ENCODE results near the gene ANKRD35.

The ANKRD35 gene

DNA sequence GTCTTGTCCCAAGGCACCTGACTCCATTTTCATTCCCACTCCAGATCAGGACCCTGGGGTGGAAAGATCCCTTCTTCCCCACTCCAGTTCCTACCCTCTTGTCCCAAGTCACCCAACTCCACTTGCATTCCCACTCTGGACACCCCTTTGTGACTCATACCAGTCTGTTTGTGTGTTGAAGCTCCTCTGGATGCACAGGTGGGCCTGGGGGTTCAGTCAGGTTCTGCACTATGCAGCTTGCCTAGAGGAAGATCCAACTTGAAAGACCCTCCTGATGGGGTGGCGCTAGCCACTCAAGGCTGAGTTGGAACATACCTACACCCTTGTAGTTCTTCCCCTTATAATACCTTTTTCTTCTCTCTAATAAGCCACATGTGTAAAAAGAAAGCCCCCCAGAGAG lies 9.8 kb upstream of the ANKRD35 start:
- DNase-seq: no peak

DNA sequence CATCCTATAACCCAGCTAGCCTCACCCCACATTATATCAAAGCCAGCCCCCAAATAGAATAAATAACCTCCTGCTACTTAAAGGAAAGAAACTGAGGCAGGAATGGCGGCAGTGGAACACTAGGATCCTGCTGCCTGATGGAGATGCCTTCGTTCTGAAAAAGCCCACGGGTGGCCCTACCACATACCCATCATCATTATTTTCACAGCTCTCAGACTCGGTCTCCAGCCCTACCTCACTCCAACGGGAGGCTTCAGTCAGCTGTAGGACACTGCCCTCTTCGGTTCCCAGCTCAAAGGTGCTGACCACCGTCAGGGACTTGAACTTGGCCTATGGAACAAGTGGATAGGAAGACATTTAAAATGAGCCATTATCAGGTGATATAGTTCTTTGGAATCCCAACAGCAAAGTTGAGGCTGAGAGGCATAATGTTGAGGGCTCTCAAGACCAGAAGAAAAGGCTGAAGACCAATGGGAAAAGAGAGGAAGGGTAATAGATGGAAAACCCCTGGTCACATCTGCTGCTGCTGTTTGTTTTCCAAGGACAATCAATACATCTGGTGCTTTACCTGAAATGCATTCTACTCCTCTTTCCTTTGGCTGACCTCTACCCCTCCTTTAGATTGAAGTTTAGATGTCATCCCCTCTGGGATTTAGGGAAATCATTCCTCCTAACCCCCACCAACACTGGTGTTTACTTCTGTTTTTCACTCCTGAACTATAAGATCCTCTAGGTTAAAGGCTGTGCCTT lies 7.8 kb upstream of the ANKRD35 start:
- DNase-seq: no peak

GRCh38 chr1:145892486-145893087 lies 6.9 kb upstream of the ANKRD35 start:
- no peak for DNase-seq

DNA sequence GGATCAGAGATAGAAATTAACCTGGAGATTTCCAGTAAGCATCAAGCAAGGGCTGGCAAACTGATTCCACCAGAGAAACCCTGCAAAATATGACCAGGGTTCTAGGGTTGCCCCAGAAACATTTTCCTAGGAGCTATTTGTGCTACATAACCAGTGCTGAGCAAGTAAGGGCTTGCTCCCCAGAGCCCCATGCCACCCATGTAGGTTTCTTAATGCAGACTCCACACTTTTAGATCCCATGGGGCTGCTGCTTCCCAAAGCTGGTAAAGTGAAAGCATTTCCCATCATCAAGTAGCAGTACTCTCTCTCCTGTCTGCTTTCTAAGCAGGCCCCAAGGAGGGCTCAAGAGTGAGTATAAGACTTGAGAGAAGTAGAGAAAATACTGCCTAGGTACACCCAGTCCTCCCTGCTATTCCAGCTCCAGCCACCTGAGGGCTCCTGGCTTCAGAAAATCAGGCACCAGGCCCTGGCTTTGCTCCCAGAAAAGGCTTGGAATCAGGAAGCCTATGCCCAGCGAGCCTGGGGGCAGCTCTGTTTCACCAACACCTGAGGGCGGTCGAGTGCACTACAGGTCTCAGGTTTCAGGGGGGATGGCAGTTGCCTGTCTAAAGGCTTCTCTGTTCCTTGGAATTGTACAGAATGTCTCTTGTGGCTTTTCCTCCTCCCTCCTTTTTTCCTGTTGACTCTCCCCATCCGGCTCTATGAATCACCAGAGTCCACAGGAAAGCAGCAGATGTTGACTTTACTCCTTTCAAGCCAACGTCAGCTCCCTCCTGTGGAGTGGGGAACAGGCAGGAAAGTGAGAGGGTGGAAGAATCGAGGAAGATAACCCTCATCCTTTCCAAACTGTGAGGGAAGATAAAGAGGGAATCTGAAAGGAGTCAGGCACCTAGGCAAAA lies 6.2 kb upstream of the ANKRD35 start:
- DNase-seq: peak in 5 of 6 experiments; percentile 8 to 42 (median 30)

DNA sequence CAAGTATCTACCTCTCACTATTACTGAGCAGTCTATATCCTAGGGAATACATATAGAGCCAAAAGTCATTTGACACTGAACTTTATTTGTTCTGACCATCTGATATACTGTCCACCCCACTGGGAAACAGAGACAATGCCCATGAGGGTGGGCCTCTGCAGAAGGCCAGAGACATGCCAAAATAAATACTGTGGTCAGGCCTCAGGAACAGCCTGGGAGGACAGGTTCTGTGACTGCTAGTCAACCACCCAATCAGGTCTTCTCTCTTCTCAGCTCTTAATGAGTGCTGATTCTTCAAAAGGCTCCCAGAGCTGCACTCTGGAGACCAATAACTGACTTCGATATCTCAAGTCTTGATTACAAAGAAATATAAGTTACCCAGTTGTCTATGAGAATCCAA lies 5.5 kb upstream of the ANKRD35 start:
- DNase-seq: no peak

DNA sequence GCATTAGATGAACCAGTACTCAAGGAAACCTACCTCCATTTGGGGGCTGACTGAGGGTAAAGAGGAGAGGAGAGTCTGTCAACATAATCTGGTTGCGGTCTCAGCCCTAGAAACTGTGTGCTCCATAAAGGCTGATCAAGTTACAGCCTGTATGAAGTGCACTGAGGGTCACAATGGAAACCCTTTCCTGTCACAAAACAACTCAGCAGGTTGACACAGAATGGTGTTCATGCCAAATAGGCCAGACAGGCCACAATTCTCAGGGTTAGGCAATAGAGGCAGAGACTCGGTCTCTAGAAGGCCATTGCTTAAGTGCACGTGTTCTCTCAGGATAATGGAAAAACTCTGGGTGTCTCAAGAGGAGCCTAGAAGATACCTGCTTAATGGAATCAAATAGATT lies 4.1 kb upstream of the ANKRD35 start:
- DNase-seq: no peak

DNA sequence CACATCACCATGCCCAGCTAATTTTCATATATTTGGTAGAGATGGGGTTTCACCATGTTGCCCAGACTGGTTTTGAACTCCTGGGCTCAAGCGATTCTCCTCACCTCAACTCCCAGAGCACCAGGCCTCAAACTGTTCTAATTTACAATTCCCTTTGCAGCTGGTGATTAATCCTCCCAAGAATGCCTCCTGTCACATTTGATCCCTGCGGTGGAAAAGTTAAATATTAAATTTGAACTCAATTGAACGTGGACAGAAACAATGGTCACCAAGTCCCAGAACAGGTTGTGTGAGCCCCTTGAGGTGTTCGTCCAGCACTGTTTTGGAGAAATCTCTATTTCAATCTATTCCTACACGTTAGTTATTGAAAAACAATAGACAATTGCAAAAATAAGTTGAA lies 2.0 kb upstream of the ANKRD35 start:
- DNase-seq: no peak

DNA sequence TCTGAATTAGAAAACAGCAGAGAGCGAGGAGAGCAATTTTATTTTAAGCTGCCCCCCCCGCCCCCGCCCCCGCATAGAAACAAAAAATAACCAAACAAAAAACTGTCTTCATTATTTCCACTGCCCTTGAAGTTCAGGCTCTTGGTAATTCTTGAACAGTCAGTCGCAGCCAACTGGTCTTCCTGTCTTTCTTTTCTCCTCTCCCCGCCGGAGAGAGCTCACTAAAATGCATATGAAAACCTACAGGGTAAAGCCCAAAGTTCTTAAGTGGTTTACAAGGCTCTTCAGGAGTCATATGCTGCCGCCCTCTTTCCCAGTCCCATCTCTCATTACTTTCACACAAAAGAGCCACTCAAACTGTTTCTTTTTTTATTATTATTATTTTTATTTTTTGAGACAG lies 1.1 kb upstream of the ANKRD35 start:
- no peak for DNase-seq

- DNase-seq: no peak
Observed at GRCh38 chr1:145886390-145886789, 724 bp upstream of the ANKRD35 start.

- no peak for DNase-seq
Observed at GRCh38 chr1:145884675-145885074, 991 bp downstream of the ANKRD35 start.

DNA sequence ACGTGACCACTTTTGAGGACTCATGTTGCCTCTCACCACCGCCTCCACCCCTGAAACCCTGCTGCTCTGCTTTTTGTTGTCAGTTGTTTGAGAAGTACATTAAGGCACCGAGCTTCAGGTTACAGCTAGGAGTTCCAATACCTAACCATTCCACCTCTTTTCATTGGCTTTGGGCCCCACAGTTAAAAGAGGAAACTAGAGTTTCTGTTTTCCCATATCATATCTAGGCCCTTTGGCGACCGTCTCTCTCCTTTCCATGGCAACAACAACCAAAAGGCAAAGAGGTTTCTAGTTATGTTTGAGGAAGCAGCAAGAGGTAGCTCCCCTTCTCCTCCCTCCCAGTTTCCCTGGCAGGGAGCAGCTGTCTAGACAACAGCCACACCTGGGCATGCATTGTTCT lies 5.9 kb downstream of the ANKRD35 start:
- no peak for DNase-seq

DNA sequence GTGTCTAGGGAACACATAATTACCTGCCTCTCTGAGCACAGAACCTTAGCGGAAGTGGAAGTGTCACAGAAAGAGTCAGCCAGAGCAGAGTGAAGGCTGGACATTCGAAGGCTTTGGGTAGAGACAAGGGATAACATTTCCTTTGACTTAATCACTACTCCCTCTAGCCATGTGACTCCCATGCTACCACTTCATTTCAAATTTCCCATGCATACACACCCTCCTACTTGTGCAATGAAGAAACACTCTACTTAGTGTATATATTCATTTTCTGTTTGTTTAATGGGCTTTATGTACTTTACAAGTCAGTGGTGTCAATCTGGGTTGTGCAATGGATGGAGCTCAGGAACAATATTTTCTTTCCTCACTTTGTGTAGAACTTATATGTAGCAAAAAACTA lies 6.9 kb downstream of the ANKRD35 start:
- DNase-seq: no peak

DNA sequence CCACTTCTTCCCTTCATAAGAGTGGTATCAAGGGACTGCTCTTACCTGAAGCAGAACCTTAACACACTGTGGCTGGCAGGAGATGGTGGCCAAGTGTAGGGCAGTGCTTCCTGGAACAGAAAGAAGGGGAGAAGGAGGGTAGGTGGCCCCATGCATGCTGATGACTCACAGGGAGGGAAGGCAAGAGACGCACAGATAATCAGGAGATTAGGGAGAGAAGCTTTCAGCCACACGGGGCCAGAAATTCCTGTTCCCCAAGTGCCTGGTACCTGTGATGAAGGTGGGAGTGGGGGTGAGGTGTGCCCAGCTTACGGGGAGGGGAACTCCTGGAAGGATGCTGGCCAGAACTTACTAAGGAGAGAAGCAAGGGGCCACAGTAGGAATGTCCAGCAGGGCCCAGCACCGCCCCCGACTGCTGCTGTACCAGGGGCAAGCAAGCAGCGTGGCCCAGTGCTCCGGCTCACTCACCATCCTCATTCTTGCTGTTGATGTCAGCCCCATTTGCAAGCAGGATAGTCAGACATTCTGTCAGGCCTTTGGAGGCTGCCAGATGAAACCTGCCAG lies 7.7 kb downstream of the ANKRD35 start:
- no peak for DNase-seq

- no peak for DNase-seq
Observed at GRCh38 chr1:145874646-145875045, 11.0 kb downstream of the ANKRD35 start.

- peak in 3 of 6 experiments; percentile 21 to 63 (median 52) for DNase-seq
Observed at GRCh38 chr1:145871994-145872924, 13.4 kb downstream of the ANKRD35 start.

GRCh38 chr1:145868232-145868631 lies 17.4 kb downstream of the ANKRD35 start:
- DNase-seq: no peak

DNA sequence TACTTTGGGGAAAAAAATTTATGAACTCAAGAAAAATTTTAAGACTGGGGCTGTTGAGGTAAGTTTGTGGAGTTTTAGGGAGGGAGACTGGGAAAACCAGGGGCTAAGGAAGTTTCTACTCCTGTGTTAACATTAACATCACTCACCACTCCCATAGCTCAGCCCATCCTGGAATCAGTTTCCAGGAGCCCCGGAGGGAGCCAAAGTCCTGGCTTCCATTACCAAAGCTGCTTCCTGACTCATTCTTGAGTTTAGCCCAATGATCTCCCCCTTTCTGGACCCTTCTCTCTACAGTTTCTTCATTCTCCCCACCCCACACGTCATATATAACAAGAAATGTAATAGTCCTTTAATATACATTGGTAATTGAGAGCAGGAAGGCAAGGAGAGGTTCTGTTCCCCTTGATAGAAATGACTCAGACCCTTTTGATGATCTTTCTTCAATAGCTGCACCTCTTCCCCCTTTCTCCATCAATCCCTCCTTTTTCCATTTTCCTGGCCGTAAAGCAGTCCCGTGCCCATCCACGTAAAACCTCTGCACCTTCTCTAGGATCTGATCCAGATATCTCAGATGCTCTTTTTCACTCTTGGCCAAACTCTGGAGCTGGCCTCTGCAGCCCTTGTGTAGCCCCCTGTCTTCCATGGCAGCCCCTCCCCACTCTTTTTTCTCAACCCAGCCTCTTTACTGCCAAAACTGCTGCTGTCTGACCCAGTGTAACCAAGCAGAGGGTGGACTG lies 22.2 kb downstream of the ANKRD35 start:
- no peak for DNase-seq

- DNase-seq: peak; percentile 30 to 71 (median 52)
Observed at GRCh38 chr1:145859491-145860023, 26.1 kb downstream of the ANKRD35 start.

GRCh38 chr1:145858901-145859490 lies 26.7 kb downstream of the ANKRD35 start, which contains the start of gene PIAS3:
PIAS3 (minus strand) TSS chr1:145859081; CDS start chr1:145858990, 91 bp downstream.
- DNase-seq: peak; percentile 59 to 82 (median 78)

GRCh38 chr1:145858238-145858900 lies 27.3 kb downstream of the ANKRD35 start:
- peak in 4 of 6 experiments; percentile 56 to 82 (median 68) for DNase-seq

Measured in stimulated activated naive CD4-positive, alpha-beta T cell (primary cell).